GM11168 (cell line): ENCODE measurements around the gene STK39.

ENCODE experiments used
- in situ Hi-C: fragments of 300-500 bp; cut with MboI; formaldehyde crosslinking; loops from one replicate; pipeline ENCODE4 v1.12.0; 2022; ENCODE audit warnings: low sequenced_read_pairs; ENCODE audit not compliant: unreplicated experiment

The STK39 gene

DNA sequence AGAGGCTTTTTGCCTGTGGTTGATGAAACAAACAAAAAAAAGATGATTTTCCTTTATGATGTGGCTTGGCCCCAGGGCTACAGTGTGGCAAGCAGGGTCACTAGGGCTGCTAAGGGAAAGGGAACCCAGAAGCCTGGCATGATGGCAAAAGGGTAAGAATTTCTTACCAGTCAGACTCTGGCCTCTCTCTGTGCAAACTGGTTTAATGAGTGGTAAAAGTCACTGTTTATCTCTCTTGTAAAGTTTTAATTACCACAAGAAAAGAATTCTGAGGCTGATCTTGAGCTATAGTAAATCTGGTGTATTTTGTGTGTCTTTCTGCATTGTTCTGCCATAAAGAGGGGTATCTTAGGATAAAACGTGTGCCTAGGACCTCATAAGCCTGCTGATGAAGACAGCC, 275.4 kb downstream of the STK39 start:
- in situ Hi-C loops = loop anchor here (25.0 kb wide), 1 partner anchor 140 kb away; no protein-coding TSS in a partner anchor

GRCh38 chr2:167966937-167967913, 280.2 kb downstream of the STK39 start:
- in situ Hi-C loops = loop anchor here (25.0 kb wide), 1 partner anchor 145 kb away; no protein-coding TSS in a partner anchor

DNA sequence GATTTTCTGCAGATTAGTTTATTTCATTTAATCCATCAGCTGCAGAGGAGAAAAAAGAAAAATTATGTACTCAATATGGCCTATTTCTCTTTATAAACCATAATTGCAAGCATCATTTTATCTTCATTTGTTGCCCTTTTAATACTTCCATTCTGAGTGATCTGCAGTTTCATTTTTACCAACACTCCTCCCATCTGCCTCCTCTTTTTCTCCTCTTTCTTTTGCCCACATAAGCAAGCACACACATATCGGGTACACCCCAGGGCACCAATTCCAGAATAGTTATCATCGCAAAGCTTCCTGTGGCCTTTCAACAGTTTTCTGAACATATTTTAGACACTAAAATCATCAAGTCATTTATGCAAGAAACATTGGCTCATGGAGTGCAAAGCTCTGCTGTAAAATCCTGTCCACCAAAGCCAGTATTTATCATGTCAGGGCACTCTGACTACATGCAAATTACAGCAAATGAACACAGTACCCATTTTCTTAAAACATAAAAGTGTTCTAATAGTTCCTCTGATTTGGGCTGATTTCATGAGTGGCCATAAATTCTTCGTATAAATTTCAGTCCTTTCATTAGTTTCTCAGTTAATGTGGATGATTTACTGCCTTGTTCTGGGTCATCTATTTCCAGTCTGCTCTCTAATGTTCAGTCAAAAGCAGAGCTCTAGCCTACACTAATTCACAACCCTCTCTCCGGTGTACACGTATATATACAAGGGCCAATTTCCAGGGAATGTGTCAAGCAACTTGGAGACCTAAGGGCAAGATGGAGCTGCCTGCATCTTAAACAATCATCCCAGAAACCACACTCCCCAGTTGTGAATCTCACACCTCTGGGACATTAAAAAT, 281.3 kb downstream of the STK39 start:
- in situ Hi-C loops = loop anchor here (25.0 kb wide), 1 partner anchor 146 kb away; no protein-coding TSS in a partner anchor

DNA sequence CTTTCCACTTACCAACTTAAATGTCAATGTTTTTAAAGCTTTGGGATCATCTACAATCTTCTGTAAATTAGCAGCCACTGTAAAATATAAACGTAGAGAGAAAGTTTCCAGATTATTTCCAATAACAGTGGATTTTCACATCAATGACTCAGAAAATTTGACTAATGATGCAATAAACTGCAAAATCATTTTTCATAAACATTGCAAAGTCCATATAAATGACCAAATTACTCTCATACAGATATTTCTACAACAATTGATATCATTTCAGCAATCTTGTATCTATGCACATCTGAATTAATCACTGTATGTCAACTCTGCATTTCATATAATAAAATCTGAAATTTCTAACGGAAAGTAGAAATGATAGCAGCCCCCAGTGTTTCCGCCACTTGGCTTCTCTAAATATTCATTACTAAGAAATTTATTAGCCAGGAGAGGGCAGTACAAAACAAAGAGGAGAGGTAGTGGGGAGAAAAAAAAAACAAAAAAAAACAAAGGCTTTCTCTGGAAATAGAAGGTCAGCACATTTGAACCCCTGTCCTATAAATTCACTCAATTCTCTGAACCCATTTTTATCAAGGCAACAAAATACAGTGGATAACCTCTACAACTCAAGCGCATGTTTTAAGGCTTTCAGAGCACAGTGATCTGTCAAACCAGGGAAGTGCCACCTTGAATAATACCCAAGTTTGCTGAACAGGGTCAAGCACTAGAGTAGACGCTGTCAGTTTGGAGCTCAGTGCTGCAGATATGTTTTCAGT, 282.6 kb downstream of the STK39 start:
- in situ Hi-C loops = loop anchor here (25.0 kb wide), 1 partner anchor 147 kb away; no protein-coding TSS in a partner anchor

DNA sequence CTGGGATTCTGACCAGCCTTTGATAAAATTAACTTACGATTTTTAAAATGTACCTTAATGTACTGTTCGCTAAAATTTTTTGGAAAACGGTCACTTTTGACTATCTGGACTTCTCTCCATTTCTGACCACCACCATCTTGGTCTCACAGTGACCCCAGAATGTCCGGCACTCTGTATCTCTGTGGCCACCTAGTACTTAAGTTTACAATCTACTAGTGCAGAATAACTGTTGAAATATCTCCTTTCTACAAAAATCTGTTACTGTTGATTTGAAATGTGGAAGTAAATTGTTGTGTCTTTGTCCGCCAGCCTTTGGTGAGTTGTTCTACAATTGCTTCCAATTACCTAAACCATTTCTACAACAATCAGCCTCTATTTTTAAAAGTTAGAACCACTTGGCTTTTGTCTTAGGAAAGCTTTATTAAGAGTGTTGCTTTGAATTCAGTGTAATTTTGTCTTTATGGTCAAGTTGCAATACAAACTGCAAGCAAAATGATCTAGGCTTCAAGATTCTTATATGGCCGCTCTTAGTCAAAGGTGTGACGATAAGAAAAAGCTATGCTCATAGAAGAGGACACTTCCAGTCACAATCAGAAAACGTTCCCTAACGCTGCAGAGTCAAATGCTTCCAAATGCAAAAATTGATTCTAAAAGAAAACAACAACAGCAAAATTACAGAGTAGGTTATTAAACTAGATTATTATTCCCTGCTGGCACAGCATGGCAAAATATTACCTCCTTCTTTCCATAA, 283.3 kb downstream of the STK39 start:
- in situ Hi-C loops = loop anchor here (25.0 kb wide), 1 partner anchor 148 kb away; no protein-coding TSS in a partner anchor

DNA sequence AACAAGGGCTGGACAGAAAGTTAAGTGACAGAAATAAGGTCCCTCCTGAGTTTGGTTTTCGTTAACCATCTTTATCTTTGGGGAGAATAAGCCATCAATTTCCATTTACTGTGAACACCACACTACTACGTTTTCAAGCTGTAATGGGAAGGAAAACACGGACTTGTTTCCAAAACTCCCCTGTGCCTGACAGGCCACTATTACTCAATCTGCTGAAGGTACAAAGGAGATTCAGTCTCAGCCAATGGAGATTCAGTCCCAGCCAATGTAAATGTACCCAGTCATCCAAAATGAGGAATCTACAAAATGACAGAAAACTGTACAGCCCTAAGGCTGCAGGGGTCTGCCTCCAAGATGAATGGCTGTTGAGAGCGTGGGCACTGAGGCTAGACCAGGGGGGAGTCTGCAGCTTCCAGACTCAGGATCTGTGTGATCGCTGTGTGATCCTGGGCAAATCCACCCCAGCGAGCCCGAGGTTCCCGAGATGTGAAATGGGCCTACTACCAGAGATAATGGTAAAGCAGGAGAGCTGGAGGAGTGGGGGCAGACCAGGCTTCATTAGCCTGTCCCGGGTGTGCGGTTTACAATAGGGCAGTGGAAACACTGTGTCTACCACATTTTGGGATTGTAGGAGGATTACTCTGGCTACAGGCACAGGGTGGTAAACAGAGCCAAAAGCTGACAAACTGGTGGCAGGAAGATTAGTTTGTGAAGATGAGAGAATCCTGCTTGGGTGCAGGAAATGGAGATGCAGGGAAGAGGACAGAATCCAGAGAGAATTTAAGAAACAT, 284.8 kb downstream of the STK39 start:
- in situ Hi-C loops = loop anchor here (25.0 kb wide), 1 partner anchor 150 kb away; no protein-coding TSS in a partner anchor

DNA sequence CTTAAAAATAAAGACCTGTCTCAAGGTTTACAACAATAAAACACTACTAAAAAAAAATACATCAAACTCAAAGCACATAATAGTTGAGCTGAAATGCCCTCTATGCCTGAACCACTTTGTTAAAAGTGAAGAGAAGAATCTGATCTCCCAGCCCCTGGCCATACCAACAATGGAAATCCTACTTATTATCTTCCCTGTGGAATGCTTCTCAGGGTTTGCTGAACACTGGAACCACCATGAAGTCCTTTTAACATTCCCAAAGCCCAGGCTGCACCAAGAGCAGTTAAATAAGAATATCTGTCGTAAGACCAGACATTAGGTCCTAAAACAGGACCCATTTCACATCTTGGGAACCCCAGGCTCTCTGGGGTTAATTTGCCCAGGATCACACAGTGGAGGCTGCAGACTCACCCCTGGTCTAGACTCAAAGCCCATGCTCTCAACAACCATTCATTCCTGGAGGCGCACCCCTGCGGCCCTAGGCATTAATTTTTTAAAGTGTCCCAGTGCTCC, 285.8 kb downstream of the STK39 start:
- in situ Hi-C loops = loop anchor here (25.0 kb wide), 1 partner anchor 151 kb away; no protein-coding TSS in a partner anchor

GRCh38 chr2:167960089-167960747, 287.2 kb downstream of the STK39 start:
- in situ Hi-C loops = loop anchor here (25.0 kb wide), 1 partner anchor 152 kb away; no protein-coding TSS in a partner anchor

DNA sequence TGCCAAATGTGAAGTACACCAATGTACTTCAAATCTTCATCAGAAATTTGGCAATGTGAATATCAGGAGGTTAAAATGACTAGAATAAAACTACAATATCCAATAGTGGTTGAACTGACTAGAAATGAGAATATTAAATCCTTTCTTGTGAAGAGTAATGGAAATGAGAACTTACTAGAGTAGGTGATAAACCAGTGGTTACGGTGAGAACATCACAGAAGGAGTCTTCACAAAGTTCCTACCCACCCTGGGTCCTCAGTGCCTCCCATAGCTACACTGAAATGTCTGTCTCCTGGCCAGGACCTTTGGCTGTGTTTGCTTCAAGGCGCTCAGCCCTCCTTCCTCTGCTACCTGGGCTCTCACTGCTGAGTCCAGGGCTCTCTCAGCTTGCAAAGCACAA, 289.7 kb downstream of the STK39 start:
- in situ Hi-C loops = loop anchor here (25.0 kb wide), 1 partner anchor 155 kb away; no protein-coding TSS in a partner anchor

DNA sequence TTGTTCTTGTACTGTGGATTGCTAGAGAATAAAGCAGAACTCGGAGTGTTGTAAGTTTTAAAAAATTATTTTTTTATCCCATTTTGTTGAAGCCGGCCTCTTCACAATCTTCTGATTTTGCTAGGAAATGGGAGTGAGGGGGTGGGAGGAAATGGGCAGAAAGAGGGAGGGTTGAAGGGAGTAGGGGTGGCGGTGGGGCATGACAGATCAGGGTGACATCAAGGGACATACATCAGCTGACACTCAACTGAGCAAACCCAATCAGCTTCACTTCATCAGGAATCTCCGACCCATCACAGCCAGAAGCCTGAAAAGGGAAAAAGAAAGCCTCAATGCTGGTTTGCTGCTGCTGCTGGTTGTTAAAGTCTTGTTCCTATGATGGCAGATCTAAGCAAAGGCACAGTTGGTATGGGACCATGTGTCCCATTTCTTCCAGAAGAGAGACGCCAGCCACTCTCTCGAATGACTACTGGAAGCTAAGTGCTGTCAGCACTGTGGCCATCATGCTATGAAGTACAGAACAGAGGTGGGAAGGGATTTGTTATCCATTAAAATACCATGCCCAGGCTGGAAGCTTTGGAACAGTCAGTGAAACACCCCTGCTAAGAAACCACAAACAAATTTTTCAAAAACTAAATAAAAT, 292.0 kb downstream of the STK39 start:
- in situ Hi-C loops = loop anchor here (25.0 kb wide), 1 partner anchor 157 kb away; no protein-coding TSS in a partner anchor

DNA sequence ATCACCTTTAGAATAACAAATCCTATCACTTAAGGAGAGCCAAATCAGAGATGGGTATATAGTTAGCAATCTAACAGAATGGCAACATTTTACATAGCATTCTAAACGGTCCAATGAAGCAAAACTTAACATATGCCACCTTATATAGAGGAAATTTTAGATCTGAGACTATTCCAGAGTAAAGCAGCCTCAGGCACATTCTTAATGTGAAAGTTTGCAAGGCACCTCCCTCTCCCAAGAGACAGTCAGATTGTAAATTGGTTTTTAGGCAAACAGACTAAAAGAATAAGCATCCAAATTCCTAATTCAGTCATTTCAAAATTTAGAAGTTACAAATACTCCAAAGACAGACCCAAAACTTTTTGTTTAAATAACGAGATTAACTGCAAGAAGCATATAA, 292.9 kb downstream of the STK39 start:
- in situ Hi-C loops = loop anchor here (25.0 kb wide), 1 partner anchor 158 kb away; no protein-coding TSS in a partner anchor

DNA sequence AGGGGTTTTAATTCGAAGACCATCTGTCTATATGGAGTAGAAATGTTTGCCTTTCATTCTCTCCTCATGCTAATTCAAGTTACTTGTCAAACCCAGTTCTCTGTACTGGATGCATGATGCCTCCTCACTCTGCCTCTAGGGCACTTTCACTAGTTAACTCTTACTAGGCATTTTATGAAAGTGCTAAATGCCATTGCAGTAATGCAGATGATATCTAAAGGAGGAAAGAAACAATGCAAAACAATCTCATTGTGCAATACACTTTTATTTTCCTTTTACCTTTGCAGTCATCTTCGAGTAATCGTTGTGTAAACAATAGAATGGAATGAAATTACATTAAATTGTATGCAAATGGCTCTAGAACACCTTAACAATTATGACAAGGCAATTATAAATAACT, 293.6 kb downstream of the STK39 start:
- in situ Hi-C loops = loop anchor here (25.0 kb wide), 1 partner anchor 159 kb away; no protein-coding TSS in a partner anchor

DNA sequence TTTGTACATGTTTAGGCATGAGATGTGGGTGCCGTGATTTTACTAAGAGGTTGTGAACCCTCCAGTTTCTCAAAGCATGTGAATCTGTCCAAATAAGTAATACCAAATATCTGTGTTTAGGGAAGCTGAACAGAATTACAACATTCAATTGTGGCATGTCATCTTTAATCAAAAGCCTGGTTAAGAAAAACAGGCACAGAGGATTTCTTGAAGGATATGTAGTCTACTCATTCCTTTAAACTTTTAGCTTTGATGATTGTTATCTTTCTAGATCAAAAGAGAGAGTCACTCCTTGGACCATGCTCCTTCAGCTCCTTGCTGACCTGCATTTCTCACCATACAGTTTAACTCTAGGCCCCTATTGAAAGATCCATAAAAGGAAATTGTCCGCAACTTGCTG, 296.8 kb downstream of the STK39 start:
- in situ Hi-C loops = loop anchor here (25.0 kb wide), 1 partner anchor 162 kb away; no protein-coding TSS in a partner anchor

DNA sequence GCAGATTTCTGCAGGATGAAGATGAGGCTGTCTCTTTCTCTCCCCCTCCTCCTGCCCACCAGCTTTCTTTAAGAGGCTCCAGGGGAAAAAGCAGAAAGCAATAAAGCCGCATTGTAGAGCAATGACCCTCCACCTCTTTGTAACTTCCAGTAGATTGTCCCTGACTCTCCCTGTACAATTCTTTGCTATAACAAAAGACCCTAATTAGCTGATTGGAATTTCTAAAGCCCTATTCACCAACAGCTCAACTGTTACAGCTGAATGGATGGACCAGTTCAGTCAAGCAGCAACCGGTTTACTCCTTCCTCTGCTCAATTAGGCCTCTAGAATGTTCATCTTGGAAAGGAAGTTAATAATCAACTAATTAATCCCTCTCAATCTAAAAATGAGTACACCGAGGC, 301.0 kb downstream of the STK39 start:
- in situ Hi-C loops = no loop called here

- in situ Hi-C loops = no loop called here
These were observed 301.6 kb downstream of the STK39 start for GRCh38 chr2:167945660-167946368.
